DOHH2 (cell line): ENCODE measurements around the gene NUP93.

ENCODE experiments used
- EZH2phosphoT487 ChIP-seq: fragments of 200-600 bp; sonication (generic); IDR thresholded peaks from 2 replicates; pipeline ENCODE4 v1.6.1; 2017; ENCODE audit warnings: borderline replicate concordance, mild to moderate bottlenecking, antibody characterized with exemption, low read length, moderate library complexity, mixed read lengths
- TF ChIP-seq, protein P1 (sequence below): fragments of 200-600 bp; sonication (generic); IDR thresholded peaks from one replicate; pipeline ENCODE4 v1.5.1; 2014; ENCODE audit warnings: antibody characterized with exemption, mild to moderate bottlenecking, low read depth, low read length; ENCODE audit not compliant: poor library complexity, severe bottlenecking

DNA sequence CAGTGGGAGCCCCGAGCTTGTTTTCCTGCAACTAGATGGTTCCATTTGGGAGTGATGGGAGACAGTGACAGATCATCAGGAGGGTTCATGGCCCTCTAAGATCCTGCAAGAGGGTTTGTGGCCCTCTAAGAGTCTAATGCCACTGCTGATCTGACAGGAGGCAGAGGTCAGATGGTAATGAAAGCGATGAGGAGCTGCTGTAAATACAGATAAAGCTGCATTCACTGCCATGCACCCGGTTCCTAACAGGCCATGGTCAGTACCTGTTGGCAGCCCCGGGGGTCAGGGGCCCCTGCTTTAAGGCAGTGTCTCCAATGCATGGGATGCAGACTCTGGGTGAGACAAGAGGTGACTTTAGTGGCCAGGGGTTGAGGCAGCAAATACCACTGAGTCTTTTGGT, 165.9 kb downstream of the NUP93 start:
- TF ChIP-seq, protein P1, sequence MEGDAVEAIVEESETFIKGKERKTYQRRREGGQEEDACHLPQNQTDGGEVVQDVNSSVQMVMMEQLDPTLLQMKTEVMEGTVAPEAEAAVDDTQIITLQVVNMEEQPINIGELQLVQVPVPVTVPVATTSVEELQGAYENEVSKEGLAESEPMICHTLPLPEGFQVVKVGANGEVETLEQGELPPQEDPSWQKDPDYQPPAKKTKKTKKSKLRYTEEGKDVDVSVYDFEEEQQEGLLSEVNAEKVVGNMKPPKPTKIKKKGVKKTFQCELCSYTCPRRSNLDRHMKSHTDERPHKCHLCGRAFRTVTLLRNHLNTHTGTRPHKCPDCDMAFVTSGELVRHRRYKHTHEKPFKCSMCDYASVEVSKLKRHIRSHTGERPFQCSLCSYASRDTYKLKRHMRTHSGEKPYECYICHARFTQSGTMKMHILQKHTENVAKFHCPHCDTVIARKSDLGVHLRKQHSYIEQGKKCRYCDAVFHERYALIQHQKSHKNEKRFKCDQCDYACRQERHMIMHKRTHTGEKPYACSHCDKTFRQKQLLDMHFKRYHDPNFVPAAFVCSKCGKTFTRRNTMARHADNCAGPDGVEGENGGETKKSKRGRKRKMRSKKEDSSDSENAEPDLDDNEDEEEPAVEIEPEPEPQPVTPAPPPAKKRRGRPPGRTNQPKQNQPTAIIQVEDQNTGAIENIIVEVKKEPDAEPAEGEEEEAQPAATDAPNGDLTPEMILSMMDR = no peak
- no peak for TF ChIP-seq EZH2phosphoT487
